Activated CD4-positive, alpha-beta memory T cell treated with anti-CD3 and anti-CD28 coated beads, Interleukin-2, amount 10 ng/mL, durations not matched to agents 7 days and 5 days (primary cell): ENCODE data around the gene PDE6B. TPM values are rescaled to one million over a fixed set of nuclear protein-coding genes. Genes with fewer than 3 reads are reported as not detected.
"Not testable (repeated sequence)": the region's sequence is repeated elsewhere in the genome, so short reads cannot be mapped to it uniquely, and the experiment has no call there.

Source experiments
- CTCF ChIA-PET: fragments of 350-600 bp; sonication (Branson Sonifier 250); formaldehyde crosslinking; loops from one replicate; lab custom pipeline; 2021; ENCODE audit warnings: antibody characterized with exemption, inconsistent platforms; lab: Charles Lee
- POLR2A ChIA-PET: fragments of 350-600 bp; sonication (Branson Sonifier 250); formaldehyde crosslinking; loops from one replicate; lab custom pipeline; 2021; ENCODE audit warnings: antibody characterized with exemption; lab: Charles Lee
- DNase-seq: peaks from one replicate; pipeline ENCODE4 v3.0.0-alpha.2; 2020
- H3K27ac Mint-ChIP-seq: one replicate; pipeline ENCODE4 v1.8.0; 2021; ENCODE audit warnings: mild to moderate bottlenecking, mixed read lengths
- H3K27me3 Mint-ChIP-seq: one replicate; pipeline ENCODE4 v1.8.0; 2021; ENCODE audit warnings: mixed read lengths
- H3K36me3 Mint-ChIP-seq: one replicate; pipeline ENCODE4 v1.8.0; 2021; ENCODE audit warnings: low read depth, mixed read lengths
- H3K4me1 Mint-ChIP-seq: one replicate; pipeline ENCODE4 v1.8.0; 2021; ENCODE audit warnings: mixed read lengths
- H3K4me3 Mint-ChIP-seq: one replicate; pipeline ENCODE4 v1.8.0; 2021; ENCODE audit warnings: mild to moderate bottlenecking, mixed read lengths
- H3K9me3 Mint-ChIP-seq: one replicate; pipeline ENCODE4 v1.8.0; 2021; ENCODE audit warnings: mixed read lengths
- total RNA-seq, 2 experiments: library from RNA; stranded (reverse); gene quantifications; one replicate each; pipeline ENCODE4 v1.2.3, GENCODE V29; 2021

Gene PDE6B
- total RNA-seq, 2 experiments from 2014 or later = 13.3 to 16.4 TPM

DNA sequence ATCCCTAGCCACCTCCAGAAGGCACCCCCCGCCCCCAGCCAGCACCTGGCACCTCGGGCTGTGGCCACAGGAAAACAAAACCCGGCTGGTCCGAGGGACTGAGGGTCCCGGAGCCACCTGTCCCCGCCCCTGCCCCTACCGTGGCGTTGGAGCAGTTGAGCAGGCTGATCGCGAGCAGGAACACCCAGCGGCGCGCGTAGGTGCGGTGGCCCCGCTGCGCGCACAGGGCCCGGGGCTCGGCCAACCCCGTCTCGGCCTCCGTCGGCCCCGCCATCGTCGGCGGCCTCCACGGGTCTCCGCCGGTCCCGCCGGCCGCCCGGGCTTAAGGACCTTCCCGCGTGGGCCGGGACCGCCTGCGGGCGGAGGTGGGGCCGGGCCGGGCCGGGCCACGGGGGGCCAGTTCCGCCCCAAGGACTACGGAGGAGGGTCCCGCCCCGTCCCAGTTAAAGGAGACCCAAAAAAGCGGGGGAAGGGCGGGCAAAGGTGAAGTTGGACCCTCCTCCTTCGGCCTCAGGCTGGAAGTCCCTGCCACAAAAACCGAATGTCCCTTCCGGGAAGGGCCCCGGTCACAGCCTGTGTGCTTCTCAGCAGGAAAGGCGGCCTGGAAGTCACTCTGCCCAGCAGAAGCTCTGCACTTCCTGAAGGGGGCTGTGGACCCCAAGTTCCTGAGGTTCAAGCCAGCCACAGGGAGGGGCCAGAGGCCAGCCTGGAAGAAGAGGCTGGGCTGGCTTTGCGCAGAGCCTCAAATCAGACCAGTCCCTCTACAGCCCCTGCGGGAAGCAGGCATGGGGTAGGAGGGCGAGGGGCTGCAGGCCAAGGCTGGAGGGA, 63.7 kb downstream of the PDE6B start, which contains the start of gene SLC49A3:
Gene SLC49A3 (minus strand): TSS at position 298 of the 828 bp plus-strand sequence. CDS start 24 bp downstream, at position 274.
- DNase-seq = no peak
- no peaks in the 10 kb centered on the region for H3K4me1 Mint-ChIP-seq
- no peak within 1 kb of the TSS for H3K27ac Mint-ChIP-seq
- peaks cover 12% of the 10 kb centered on the region for H3K27me3 Mint-ChIP-seq
- no peak within 1 kb of the TSS for H3K4me3 Mint-ChIP-seq
- ChIA-PET POLR2A (interaction anchor here (1.5 kb wide), 1 partner anchor 11 kb away, joined by 3 read pairs; no protein-coding TSS in a partner anchor), CTCF (no interaction called here)
- no peaks in the 10 kb centered on the region for H3K36me3 Mint-ChIP-seq
- H3K9me3 Mint-ChIP-seq = no peaks in the 10 kb centered on the region

DNA sequence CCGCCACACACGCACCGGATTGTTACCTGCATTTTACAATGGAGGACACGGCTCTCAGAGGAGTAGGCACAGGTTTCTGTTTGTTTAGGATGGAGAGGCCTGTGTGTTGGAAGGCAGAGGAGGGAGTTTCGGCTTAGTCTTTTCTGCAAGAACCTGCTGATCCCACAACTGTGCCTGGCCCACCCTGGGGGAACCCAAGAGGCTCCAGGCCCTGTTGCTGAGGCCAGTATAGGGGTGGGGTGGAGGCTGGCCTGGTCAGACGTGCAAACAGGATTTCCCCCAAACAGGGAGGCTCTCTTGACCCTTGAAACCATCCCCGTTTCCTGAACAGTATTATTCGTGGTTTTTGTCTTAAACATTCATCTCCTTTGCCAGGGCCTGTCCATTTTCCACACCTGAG, 64.3 kb downstream of the PDE6B start:
- Mint-ChIP-seq H3K27ac (no peak overlapping the region), H3K27me3 (peaks cover 17% of the 10 kb centered on the region), H3K36me3 (no peaks in the 10 kb centered on the region), H3K9me3 (no peaks in the 10 kb centered on the region), H3K4me3 (no peak overlapping the region), H3K4me1 (no peaks in the 10 kb centered on the region)
- DNase-seq = no peak
- CTCF ChIA-PET = no interaction called here
- POLR2A ChIA-PET = no interaction called here

DNA sequence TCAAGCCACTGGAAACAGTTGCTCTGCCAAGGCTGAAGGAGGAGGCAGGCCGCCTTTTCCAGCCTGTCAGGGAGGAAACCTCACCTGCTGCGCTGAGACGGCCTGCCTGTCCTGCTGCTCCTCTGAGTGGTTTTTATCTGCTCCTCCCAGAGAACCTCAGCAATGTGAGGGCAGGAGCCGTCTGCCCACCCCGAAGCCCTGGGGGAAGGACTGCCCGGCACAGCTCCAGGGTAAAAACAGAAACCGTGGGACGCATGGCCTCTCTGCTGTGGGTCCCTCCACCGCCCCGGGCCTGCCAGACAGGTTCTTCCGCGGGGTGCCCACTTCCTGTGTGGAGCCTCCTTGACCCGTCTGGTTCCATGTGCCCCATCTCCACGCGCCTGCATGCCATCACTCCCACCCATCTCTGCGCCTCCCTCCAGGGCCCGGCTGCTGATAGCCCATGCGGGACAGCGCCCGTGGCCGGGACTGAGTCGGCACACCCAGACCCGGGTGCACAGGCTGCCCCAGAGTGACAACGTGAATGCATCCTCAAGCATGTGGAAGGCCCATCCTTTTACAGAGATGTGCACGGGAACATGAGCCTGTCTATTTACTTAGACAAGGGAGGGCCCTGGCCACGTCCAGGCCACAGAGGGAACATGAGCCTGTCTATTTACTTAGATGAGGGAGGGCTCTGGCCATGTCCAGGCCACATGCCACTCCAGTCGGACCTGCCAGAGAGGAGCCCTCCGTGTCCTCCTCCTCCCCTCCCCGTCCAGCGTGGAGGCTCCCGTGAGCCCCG, 67.6 kb downstream of the PDE6B start:
- Mint-ChIP-seq H3K27ac (no peak overlapping the region), H3K9me3 (no peaks in the 10 kb centered on the region)

DNA sequence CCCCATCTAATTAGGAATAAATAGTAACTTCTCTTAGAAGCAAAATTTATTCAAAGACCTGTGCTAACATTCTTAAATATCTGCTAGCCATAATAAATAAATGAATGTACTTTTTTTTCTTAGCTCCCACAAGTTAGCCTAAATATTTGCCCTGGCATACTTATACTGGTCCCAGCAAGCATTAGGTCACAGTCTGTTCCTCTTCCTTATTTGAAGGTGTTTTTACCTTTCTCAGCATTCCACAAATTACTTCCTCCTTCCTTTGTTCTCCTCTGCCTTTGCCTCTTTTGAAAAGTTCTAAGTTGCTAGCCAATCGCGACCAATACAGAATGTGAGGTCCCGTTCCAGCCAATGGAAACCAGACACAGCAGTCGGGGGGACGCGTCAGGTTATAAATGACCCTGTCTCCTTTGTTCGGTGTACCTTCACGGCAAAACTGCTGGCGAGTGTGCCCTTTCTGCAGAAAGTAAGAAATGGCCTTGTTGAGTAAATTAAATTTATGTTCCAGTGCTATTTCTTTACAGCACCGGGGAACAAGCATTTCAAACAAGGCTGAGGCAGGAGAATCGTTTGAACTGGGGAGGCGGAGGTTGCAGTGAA, 69.1 kb downstream of the PDE6B start:
- H3K36me3 Mint-ChIP-seq, POLR2A ChIA-PET, DNase-seq, H3K9me3 Mint-ChIP-seq, H3K4me1 Mint-ChIP-seq, H3K27ac Mint-ChIP-seq, H3K4me3 Mint-ChIP-seq, CTCF ChIA-PET: not testable (repeated sequence)
- H3K27me3 Mint-ChIP-seq = peaks cover 16% of the 10 kb centered on the region

More for the DNA sequence above, 67.6 kb downstream of the PDE6B start:
- no peak for DNase-seq
- no peaks in the 10 kb centered on the region for H3K36me3 Mint-ChIP-seq
- POLR2A ChIA-PET = no interaction called here
- H3K4me1 Mint-ChIP-seq = no peaks in the 10 kb centered on the region
- H3K27me3 Mint-ChIP-seq = peaks cover 17% of the 10 kb centered on the region
- CTCF ChIA-PET = no interaction called here
- H3K4me3 Mint-ChIP-seq = no peak overlapping the region

DNA sequence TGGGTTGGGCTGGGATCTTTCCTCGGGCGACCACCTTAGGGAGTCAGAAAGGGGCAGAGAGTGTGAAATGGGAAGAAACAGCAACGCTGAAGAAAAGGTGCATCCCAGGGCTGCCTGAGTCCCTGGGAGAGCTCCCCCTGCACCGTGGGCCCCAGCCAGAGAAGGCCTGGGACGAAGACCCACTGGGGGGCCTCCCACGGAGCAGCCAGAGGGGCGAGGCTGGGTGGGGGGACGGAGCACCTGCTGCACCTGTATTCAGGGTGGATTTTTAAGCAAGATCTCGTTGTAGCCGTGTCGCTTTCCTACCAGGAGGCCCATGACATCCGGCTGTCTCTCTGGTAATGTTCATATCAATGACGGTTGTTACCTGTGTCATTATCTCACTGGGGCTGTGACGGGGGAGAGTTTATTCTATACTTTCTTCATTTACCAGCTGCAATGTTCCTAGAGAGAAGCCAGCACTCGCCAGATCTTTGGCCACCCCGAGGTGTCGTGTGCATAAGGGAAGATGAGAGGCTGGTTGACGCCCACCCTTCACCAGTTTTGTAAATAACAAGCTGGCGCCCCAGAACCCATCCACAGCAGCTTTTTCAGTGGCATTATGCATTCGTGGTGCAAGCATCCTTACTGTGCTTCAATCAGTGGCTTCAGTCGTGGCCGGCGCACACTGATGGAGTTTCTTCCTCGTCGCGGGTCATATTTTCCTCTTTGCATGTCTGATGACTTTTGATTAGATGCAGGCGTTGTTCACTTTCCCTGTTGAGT, 74.6 kb downstream of the PDE6B start:
- H3K4me3 Mint-ChIP-seq = no peak overlapping the region
- POLR2A ChIA-PET = interaction anchor here (1.2 to 3.1 kb wide), 7 partner anchors 10 to 232 kb away, joined by 3 to 22 read pairs (median 4); partner anchors contain the start of genes ATP5ME, GAK, MYL5 and TMEM175
- H3K36me3 Mint-ChIP-seq = no peaks in the 10 kb centered on the region
- DNase-seq = no peak
- H3K27ac Mint-ChIP-seq = peak overlapping the region; percentile 26
- no peaks in the 10 kb centered on the region for H3K9me3 Mint-ChIP-seq
- H3K4me1 Mint-ChIP-seq = peaks cover 21% of the 10 kb centered on the region
- CTCF ChIA-PET = interaction anchor here (1.3 to 1.9 kb wide), 2 partner anchors 26 to 457 kb away, joined by 3 to 7 read pairs; partner anchors contain the start of genes ATP5ME and MYL5
- no peaks in the 10 kb centered on the region for H3K27me3 Mint-ChIP-seq

DNA sequence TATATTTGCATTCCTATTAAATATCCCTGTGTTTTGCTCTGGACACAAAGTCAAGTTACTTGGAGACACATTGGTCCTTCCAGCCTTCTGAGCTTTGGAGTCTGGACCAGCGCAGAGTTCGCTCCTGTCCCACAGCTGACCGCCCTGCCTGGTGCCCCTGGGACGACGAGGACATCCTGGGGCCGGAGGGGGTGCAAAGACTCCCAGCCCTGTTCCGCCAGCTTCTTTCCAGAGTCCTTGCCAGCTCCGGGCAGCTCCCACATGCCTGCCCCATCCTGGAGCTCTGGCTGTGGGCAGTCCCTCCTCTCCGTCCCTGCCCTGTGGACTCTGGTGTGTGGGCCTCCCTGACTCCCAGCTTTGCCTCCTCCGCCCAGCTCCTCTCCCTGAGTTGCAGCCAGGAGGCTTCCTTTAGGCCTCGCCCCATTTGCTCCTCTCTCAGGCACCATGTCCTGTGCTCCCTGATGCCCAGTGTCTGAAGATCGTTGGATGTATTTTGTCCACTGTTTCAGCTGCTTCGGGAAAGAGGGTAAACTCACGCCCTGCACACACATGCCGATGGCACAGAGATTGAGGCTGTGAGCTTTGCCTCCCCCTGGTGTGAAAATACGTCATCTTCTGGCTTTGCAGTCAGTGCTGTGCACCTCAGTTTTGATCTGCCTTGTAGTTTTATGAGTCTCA, 75.4 kb downstream of the PDE6B start:
- no peak for DNase-seq
- ChIA-PET CTCF (no interaction called here), POLR2A (interaction anchor here (1.3 to 3.1 kb wide), 4 partner anchors 13 to 231 kb away, joined by 3 to 22 read pairs (median 4); partner anchors contain the start of genes ATP5ME, GAK, MYL5 and TMEM175)
- H3K27me3 Mint-ChIP-seq = no peaks in the 10 kb centered on the region
- no peaks in the 10 kb centered on the region for H3K9me3 Mint-ChIP-seq
- H3K4me3 Mint-ChIP-seq = no peak overlapping the region
- H3K36me3 Mint-ChIP-seq = no peaks in the 10 kb centered on the region
- no peak overlapping the region for H3K27ac Mint-ChIP-seq
- peaks cover 24% of the 10 kb centered on the region for H3K4me1 Mint-ChIP-seq

DNA sequence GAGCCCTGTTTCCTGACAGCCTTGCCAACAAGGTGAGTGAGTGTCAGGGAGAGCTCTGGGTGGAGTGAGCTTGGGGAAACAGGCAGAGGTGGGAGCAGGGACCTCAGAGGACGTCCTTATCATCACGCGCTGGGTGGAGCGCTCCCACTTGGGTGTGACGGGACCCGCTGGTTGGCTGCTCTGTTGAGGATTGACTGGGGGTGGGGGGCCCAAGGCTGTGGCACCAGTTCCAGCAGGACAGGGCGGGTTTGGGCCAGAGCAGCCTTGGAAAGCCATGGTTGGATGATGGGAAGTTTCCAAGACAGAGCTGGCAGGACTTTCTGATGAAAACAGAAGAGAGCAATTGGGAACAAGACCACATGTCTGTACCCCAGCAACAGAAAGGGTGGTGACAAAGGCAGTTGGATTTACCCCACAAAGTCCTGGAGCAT, 77.3 kb downstream of the PDE6B start:
- Mint-ChIP-seq H3K36me3 (no peaks in the 10 kb centered on the region), H3K4me1 (peaks cover 24% of the 10 kb centered on the region), H3K27ac (no peak overlapping the region), H3K27me3 (no peaks in the 10 kb centered on the region), H3K9me3 (no peaks in the 10 kb centered on the region), H3K4me3 (no peak overlapping the region)
- ChIA-PET CTCF (no interaction called here), POLR2A (no interaction called here)
- DNase-seq = no peak

DNA sequence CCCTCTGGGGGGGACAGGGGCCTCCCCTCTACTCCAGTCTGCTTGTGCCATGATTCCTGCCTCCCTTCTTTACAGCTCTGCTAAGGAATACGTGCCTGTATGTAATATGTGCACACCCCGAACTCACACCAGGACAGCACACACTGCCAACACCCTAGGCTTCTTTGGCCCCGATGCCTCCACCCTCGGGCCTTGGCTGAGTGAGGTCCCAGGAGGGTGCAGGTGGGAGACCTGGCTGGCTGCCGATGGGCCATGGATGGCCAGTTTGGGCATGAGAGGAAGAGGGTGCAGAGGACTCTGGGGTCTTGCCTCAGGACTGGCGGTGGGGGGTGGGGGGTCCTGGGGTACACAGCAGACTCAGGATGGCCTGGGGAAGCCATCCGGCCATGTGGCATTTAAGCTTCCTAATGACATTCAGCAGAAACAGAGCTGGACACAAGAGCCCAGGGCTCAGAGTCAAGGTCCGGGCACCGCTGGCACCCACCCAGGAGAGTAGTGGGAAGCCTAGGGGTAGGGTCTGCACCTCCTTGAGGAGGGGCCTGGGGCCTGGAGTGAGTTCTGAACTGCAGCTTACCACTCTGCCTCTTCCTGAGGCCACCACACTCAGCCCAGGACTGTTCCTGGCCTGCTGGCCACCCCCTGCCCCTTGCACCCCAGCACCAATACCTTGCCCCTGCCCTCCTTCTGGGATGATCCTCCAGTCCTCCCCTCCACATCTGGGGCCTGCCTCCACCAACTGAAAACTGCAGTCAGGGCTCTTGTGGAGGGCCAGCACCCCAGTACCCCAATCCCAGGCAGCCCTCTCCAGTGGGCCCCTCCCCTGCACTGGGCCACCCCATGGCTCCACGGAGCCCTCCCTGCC, 78.2 kb downstream of the PDE6B start:
- H3K4me3 Mint-ChIP-seq = no peak overlapping the region
- ChIA-PET POLR2A (no interaction called here), CTCF (no interaction called here)
- peaks cover under 1% of the 10 kb centered on the region for H3K36me3 Mint-ChIP-seq
- H3K4me1 Mint-ChIP-seq = peaks cover 23% of the 10 kb centered on the region
- H3K27ac Mint-ChIP-seq = no peak overlapping the region
- H3K9me3 Mint-ChIP-seq = no peaks in the 10 kb centered on the region
- H3K27me3 Mint-ChIP-seq = no peaks in the 10 kb centered on the region
- no peak for DNase-seq

DNA sequence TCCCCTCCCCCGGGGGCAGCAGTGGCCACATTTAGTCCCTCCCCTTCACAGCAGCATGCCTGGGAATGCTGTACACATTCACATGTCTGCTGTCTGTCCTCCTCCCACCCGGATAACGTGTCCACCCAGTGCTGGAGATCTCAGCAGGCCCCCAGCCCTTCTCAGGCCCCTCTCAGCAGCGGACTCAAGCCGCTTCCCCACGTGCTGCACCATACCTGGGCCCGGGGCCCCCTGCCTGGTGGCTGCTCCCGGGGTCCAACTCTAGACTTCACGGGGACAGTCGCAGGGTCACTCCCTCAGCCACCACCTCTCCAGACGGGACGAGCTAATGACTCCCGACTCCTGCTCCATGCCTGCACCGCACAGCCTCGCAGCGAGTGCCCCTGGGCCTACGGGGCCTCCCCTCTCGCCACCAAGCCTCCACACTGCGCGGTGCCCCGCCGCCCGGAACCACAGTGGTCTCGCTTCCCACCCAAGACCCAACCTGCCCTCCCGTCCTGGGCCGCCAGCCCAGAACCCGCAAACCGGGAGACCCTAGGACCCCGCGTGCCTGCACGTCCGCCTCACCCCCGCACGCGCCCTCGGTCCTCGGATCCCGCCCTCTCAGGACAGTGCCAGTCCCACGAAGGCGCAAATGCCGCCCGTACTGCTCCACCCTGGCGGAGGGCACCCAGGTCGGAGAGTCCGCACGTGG, 79.0 kb downstream of the PDE6B start:
- H3K4me3 Mint-ChIP-seq = no peak overlapping the region
- no peaks in the 10 kb centered on the region for H3K27me3 Mint-ChIP-seq
- CTCF ChIA-PET = no interaction called here
- POLR2A ChIA-PET = no interaction called here
- H3K4me1 Mint-ChIP-seq = peaks cover 23% of the 10 kb centered on the region
- no peak for DNase-seq
- H3K36me3 Mint-ChIP-seq = peaks cover 7% of the 10 kb centered on the region
- H3K27ac Mint-ChIP-seq = no peak overlapping the region
- no peaks in the 10 kb centered on the region for H3K9me3 Mint-ChIP-seq

DNA sequence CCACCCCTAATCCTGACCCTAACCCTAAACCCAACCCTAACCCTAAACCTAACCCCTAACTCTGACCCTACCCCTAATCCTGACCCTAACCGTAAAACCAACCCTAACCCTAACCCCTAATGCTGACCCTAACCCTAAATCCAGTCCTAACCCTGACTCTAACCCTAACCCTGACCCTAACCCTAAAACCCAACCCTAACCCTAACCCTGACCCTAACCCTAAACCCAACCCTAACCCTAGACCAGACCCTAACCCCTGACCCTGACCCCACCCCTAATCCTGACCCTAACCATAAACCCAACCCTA, 79.6 kb downstream of the PDE6B start:
- Mint-ChIP-seq H3K4me3 (peak overlapping the region; percentile 76), H3K27ac (no peak overlapping the region)
- CTCF ChIA-PET = no interaction called here

More for the DNA sequence above, 79.6 kb downstream of the PDE6B start:
- POLR2A ChIA-PET = no interaction called here
- H3K27me3 Mint-ChIP-seq = no peaks in the 10 kb centered on the region
- DNase-seq = no peak
- peaks cover 13% of the 10 kb centered on the region for H3K36me3 Mint-ChIP-seq
- H3K9me3 Mint-ChIP-seq = no peaks in the 10 kb centered on the region
- H3K4me1 Mint-ChIP-seq = peaks cover 22% of the 10 kb centered on the region
